Small intestine (tissue), 7 donors: ENCODE measurements around the gene KRTAP4-11. TPM values are rescaled to one million over a fixed set of nuclear protein-coding genes. Genes with fewer than 3 reads are reported as not detected.
"Not testable (repeated sequence)": the region's sequence is repeated elsewhere in the genome, so short reads cannot be mapped to it uniquely, and the experiment has no call there.

Source experiments
- DNase-seq, 2 donors: peaks; one replicate each; pipeline versions ENCODE4 v3.0.0 to v3.0.0-alpha.2; 2013
- FAIRE-seq: peaks from 2 replicates; lab custom pipeline; 2012; peaks lifted over from hg19 to GRCh38; lab: Jason Lieb, UNC
- H3K27ac ChIP-seq, 3 donors: one replicate each; pipeline ENCODE4 v1.5.1; 2013; ENCODE audit warnings: low read length in 2 of 3, mild to moderate bottlenecking in 2 of 3, control low read depth in 1 of 3, inconsistent platforms in 1 of 3, low read depth in 1 of 3, moderate library complexity in 1 of 3
- H3K27me3 ChIP-seq, 3 donors: one replicate each; pipeline ENCODE4 v1.6.1; 2013; ENCODE audit warnings: low read length in 3 of 3, inconsistent platforms in 1 of 3; ENCODE audit not compliant: control insufficient read depth in 3 of 3, insufficient read depth in 3 of 3
- H3K36me3 ChIP-seq, 3 donors: one replicate each; pipeline ENCODE4 v1.6.1; 2013; ENCODE audit warnings: low read length in 3 of 3, inconsistent platforms in 1 of 3, low read depth in 1 of 3, mild to moderate bottlenecking in 1 of 3, moderate library complexity in 1 of 3; ENCODE audit not compliant: control insufficient read depth in 3 of 3, insufficient read depth in 2 of 3
- H3K4me1 ChIP-seq, 3 donors: one replicate each; pipeline ENCODE4 v1.6.1; 2013; ENCODE audit warnings: low read length in 2 of 3, inconsistent platforms in 1 of 3, low read depth in 1 of 3, mild to moderate bottlenecking in 1 of 3, moderate library complexity in 1 of 3; ENCODE audit not compliant: control insufficient read depth in 3 of 3, insufficient read depth in 2 of 3
- H3K4me3 ChIP-seq, 3 donors: one replicate each; pipeline ENCODE4 v1.5.1; 2013; ENCODE audit warnings: low read length in 3 of 3, control low read depth in 1 of 3, inconsistent platforms in 1 of 3, low read depth in 1 of 3, mild to moderate bottlenecking in 1 of 3, moderate library complexity in 1 of 3
- H3K9me3 ChIP-seq, 2 donors: one replicate each; pipeline ENCODE4 v1.6.1; 2013; ENCODE audit warnings: low read depth in 1 of 2, low read length in 1 of 2; ENCODE audit not compliant: control insufficient read depth in 2 of 2, insufficient read depth in 1 of 2
- WGBS, 3 donors: extraction: QIAGEN DNeasy Blood & Tissue Kit; methylation state at CpG; one replicate each; pipeline ENCODE4 v1.1.7; 2013; 5-methylcytosine and 5-hydroxymethylcytosine counted together
- polyA plus RNA-seq, 4 donors: library from polyadenylated mRNA; stranded (reverse) in 3 of 4; unstranded in 1 of 4; fragments of 200-250 nt in 3 of 4; fragments of 120-200 nt in 1 of 4; gene quantifications; one replicate each; pipeline versions ENCODE4 v1.2.1 to v1.2.3, GENCODE V29; 2013
- donor health status: healthy with polysubstance abuse.
- donor health status: control.
- donor health status: control.
- donor health status: Bipolar disorder and iron deficiency.
- donor health status: healthy.

Gene KRTAP4-11
- polyA plus RNA-seq, 4 donors = not detected

DNA sequence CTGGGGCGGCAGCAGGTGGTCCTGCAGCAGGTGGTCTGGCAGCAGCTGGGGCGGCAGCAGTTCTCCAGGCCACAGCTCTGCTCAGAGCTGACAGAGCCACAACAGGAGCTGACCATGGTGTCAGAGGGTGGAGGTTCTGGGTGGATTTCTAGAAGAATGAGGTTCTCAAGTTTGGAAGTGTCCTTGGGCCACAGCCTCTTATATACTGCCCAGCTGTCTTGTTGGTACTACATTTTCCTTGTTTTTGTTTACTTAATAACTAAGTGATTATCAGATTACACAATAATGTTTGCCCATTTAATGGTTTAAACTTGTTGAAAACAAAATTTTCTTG, 31.4 kb upstream of the KRTAP4-11 start, which contains the start of gene KRTAP4-5:
TSS of gene KRTAP4-5 (minus strand) at position 174 of the 334 bp plus-strand sequence. CDS start at position 116, 58 bp downstream.
- H3K4me3 ChIP-seq = no peak within 1 kb of the TSS
- FAIRE-seq = no peak
- H3K9me3 ChIP-seq = peaks cover 0 to 3% of the 10 kb centered on the region in 2 donors
- H3K27me3 ChIP-seq = peaks cover 0 to 7% (median 2%) of the 10 kb centered on the region in 3 donors
- DNase-seq = no peak
- no peaks in the 10 kb centered on the region for H3K4me1 ChIP-seq
- WGBS, 3 donors = 53 to 68% (median 66%) methylated on average over 2 of the region's 2 CpGs
- no peaks in the 10 kb centered on the region for H3K36me3 ChIP-seq
- no peak within 1 kb of the TSS for H3K27ac ChIP-seq

DNA sequence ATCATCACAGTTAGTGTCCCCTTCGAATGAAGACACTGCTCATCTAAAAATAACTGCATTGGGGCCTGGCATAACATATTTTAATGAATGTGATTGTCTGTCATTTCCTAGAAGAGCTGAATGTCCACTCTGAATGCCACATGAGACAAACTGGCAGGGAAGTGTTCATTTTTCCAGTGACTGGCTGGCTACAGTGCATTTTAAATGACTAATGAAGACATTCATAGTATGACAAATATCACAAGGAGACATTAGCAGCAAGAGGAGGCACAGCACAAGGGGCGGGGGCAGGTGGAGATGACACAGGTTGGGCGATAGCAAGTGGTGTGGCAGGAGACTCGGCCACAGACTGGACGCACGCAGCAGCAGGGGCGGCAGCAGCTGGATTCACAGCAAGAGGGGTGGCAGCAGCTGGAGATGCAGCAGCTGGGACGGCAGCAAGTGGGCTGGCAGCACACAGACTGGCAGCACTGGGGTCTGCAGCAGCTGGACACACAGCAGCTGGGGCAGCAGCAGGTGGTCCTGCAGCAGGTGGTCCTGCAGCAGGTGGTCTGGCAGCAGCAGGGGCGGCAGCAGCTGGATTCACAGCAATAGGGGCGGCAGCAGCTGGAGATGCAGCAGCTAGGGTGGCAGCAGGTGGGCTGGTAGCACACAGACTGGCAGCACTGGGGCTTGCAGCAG, 30.9 kb upstream of the KRTAP4-11 start:
- H3K4me1 ChIP-seq, H3K27ac ChIP-seq, FAIRE-seq, H3K36me3 ChIP-seq, DNase-seq, H3K4me3 ChIP-seq, H3K27me3 ChIP-seq, H3K9me3 ChIP-seq: not testable (repeated sequence)
- 82 to 86% (median 83%) methylated on average over 8 to 10 of the region's 10 CpGs for WGBS, 3 donors

DNA sequence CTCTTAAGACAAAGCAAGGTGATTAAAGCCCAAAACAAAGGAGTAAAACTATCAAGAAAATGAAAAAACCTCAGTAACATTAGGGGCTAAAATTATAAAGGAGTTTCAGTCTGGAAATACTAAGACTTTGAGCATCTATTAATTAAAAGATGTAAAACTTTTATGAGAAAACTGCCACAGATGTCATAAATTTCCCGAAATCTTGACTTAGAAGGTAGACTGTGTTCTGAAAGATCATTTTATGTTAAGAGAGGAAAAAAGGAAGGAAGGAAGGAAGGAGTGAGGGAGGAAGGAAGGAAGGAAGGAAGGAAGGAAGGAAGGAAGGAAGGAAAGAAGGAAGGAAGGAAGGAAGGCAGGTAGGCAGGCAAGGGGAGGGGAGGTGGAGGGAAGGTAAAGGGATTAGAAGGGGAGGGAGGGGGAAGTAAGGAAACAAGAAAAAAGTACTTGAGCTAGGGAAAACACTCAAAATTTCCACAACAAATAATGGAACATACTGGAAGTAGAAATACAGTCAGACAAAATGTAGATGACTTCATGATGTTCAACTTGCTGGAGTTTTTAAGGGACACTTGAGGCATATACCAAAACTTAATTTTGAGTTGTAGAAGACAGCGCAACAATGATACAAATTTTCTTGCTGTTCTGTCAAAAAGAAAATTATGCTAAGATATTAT, 29.5 kb upstream of the KRTAP4-11 start:
- Histone ChIP-seq H3K36me3 (no peaks in the 10 kb centered on the region), H3K9me3 (peaks cover 0 to 9% of the 10 kb centered on the region in 2 donors), H3K4me1 (no peaks in the 10 kb centered on the region), H3K4me3 (no peak overlapping the region), H3K27me3 (peaks cover 0 to 7% (median 2%) of the 10 kb centered on the region in 3 donors), H3K27ac (no peak overlapping the region)
- no peak for DNase-seq
- WGBS, 3 donors = 88 to 92% (median 89%) methylated on average over 2 of the region's 2 CpGs
- no peak for FAIRE-seq

DNA sequence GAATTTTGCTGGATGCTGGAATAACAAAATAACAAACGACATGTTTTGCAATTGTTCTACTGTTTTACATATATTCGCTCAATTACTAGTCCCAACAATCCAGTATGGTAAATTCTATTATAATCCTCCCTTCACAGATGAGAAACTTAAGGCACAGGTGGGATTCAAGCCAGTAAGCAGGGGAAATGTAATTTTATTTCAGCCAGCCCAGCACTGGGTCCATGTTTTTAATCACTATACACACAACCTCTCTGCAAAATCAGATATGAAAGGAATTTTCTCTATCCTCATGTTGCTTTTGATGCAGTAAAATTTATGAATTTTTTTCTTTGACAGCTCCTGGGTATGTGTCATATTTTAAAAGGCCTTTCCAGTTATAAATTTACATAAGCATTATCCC, 27.1 kb upstream of the KRTAP4-11 start:
- H3K4me1 ChIP-seq = no peaks in the 10 kb centered on the region
- H3K27me3 ChIP-seq = peaks cover 0 to 7% (median 2%) of the 10 kb centered on the region in 3 donors
- no peak for FAIRE-seq

DNA sequence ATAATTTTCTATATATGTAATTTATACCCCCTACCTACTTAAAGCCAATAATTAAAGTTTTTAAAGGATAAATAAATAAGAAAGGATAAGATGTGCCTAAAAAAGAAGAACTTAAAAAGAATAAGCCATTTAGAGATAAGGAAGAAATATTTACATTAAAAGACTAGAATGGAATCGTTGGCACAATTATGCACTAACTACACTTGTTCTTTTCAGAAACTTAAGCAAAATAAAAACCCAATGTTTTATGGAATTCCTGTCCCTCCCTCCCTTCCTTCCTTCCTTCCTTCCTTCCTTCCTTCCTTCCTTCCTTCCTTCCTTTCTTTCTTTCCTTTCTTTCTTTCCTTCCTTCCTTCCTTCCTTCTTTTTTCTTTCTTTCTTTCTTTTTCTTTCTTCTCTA, 26.7 kb upstream of the KRTAP4-11 start:
- Histone ChIP-seq H3K4me1 (no peaks in the 10 kb centered on the region), H3K9me3 (peaks cover 0 to 9% of the 10 kb centered on the region in 2 donors), H3K4me3 (no peak overlapping the region), H3K27me3 (peaks cover 0 to 4% (median under 1%) of the 10 kb centered on the region in 3 donors), H3K27ac (no peak overlapping the region), H3K36me3 (no peaks in the 10 kb centered on the region)
- DNase-seq (no peak), FAIRE-seq (no peak)
- WGBS, 3 donors = 84 to 94% (median 84%) methylated on average over 1 of the region's 1 CpG

More for the DNA sequence above, 27.1 kb upstream of the KRTAP4-11 start:
- peaks cover 0 to 9% of the 10 kb centered on the region in 2 donors for H3K9me3 ChIP-seq
- WGBS, 3 donors = 89 to 93% (median 90%) methylated on average over 2 of the region's 2 CpGs
- H3K36me3 ChIP-seq = no peaks in the 10 kb centered on the region
- H3K4me3 ChIP-seq = no peak overlapping the region
- DNase-seq = no peak
- no peak overlapping the region for H3K27ac ChIP-seq

DNA sequence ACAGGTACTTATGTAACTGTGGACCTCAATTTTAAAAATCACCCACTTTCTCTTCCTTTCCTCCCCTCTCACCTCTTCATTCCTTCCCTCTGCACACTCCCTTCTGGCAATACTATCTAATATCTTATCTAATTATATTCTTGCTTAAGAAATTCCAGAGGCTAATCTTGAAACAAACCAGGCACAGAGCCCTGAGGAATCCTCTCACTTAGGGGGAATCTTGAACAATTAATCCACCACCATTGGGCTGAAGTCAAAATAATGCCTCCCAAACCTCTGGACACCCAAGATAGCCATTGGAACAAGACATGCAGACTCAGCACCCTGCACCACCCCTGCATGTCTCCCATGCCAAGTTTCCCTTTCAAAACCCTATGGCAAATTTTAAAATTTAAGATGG, 23.2 kb upstream of the KRTAP4-11 start:
- DNase-seq (no peak), FAIRE-seq (no peak)
- Histone ChIP-seq H3K27me3 (no peaks in the 10 kb centered on the region), H3K4me3 (no peak overlapping the region), H3K36me3 (no peaks in the 10 kb centered on the region), H3K9me3 (peaks cover 0 to 9% of the 10 kb centered on the region in 2 donors), H3K4me1 (no peaks in the 10 kb centered on the region), H3K27ac (no peak overlapping the region)

DNA sequence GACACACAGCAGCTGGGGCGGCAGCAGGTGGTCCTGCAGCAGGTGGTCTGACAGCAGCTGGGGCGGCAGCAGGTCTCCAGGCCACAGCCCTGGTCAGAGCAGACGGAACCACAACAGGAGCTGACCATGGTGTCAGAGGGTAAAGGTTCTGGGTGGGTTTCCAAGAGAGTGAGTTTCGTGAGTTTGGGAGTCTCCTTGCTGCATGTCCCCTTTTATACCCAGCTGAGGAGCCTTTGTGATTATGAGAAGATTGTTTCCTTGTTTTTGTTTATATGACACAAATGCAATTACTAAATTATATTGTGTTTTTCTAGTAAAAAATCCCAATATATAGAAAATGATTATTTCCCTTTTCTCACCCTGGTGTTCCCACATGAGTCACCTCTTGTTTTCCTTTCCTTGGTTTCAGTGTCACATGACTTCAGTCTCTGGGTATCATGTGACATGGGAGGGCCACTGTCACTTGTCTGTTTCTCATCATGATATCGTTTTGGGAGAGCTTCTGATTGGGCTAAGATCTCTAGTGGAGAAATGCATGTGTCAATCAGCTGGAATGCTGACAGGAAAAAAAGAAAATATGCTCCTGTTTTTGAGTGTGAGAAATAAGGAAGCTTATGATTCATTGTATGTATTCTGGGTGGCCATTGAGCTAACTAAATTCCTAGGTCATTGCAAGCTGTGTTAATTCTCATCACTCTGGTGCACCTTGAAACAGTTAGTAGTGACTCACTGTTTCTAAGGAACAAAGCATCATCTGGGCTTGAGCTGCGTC, 22.4 kb upstream of the KRTAP4-11 start, which contains the start of gene KRTAP4-6:
TSS of gene KRTAP4-6 (minus strand) at position 185 of the 772 bp plus-strand sequence. CDS start at position 128, 57 bp downstream.
- FAIRE-seq (no peak), DNase-seq (no peak)
- Histone ChIP-seq H3K4me3 (no peak within 1 kb of the TSS), H3K27me3 (no peaks in the 10 kb centered on the region), H3K4me1 (no peaks in the 10 kb centered on the region), H3K36me3 (no peaks in the 10 kb centered on the region), H3K9me3 (peaks cover 0 to 9% of the 10 kb centered on the region in 2 donors), H3K27ac (no peak within 1 kb of the TSS)
- WGBS, 3 donors = 72 to 84% (median 73%) methylated on average over 5 to 6 of the region's 6 CpGs

DNA sequence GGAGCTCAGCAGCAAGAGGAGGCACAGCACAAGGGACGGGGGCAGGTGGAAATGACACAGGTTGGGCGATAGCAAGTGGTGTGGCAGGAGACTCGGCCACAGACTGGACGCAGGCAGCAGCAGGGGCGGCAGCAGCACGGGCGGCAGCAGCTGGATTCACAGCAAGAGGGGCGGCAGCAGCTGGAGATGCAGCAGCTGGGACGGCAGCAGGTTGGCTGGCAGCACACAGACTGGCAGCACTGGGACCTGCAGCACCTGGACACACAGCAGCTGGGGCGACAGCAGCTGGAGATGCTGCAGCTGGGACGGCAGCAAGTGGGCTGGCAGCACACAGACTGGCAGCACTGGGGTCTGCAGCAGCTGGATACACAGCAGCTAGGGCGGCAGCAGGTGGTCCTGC, 21.7 kb upstream of the KRTAP4-11 start:
- H3K4me1 ChIP-seq, H3K27ac ChIP-seq, H3K36me3 ChIP-seq, H3K4me3 ChIP-seq, FAIRE-seq, H3K27me3 ChIP-seq, H3K9me3 ChIP-seq, DNase-seq: not testable (repeated sequence)
- WGBS, 3 donors = 84 to 90% (median 87%) methylated on average over 12 of the region's 12 CpGs
